Tibial nerve (tissue), 4 donors: ENCODE measurements around the gene RBM45.

Source experiments
- CTCF ChIP-seq, 5 experiments: fragments of 200-600 bp in 3 of 5; fragments of 450-650 bp in 2 of 5; sonication (generic) in 3 of 5; IDR thresholded peaks; one replicate each; pipeline ENCODE4 v1.5.1; 2016 to 2019; ENCODE audit warnings: antibody characterized with exemption in 5 of 5, mild to moderate bottlenecking in 3 of 5, moderate library complexity in 2 of 5
- EP300 ChIP-seq, 2 donors: sonication (generic); formaldehyde crosslinking; IDR thresholded peaks; one replicate each; pipeline ENCODE4 v1.6.1; 2017; ENCODE audit warnings: antibody characterized with exemption in 2 of 2, mild to moderate bottlenecking in 1 of 2
- POLR2A ChIP-seq, 2 donors: fragments of 450-650 bp; IDR thresholded peaks; one replicate each; pipeline ENCODE4 v1.6.1; 2017; ENCODE audit warnings: antibody characterized with exemption in 2 of 2, mild to moderate bottlenecking in 2 of 2, moderate library complexity in 2 of 2

DNA sequence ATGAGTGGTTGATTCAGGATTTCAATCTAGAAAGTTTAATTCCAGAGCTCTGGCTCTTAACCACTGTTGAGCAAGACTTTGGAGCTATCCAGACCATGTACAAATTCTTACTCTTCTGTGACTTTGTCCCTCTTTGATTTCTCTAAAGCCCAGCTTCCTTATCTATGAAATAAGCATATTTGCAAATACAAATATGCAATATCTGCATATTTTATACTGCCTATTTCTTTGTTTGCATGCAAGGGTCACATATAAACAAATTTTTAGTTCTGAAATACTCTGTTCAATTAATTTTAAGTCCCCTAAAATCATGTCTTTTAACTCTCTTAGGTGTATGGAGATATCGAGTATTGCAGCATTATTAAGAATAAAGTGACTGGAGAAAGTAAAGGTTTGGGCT lies 5.5 kb downstream of the RBM45 start:
- TF ChIP-seq POLR2A (IDR thresholded peaks at IDR 0.05) = no peak
- TF ChIP-seq CTCF (IDR thresholded peaks at IDR 0.05) = no peak
- no peak for TF ChIP-seq EP300 (IDR thresholded peaks at IDR 0.05)
